HG02798 (cell line): ENCODE measurements around the gene LCE1D.

Experiments
- ATAC-seq: cut with Tn5 transposase; IDR thresholded peaks from one replicate; pipeline ENCODE4 v1.9.1; 2021; ENCODE audit warnings: mild to moderate bottlenecking; ENCODE audit not compliant: unreplicated experiment, poor library complexity

Gene LCE1D

GRCh38 chr1:152796421-152796820, at the start of gene LCE1D:
LCE1D (plus strand) TSS chr1:152796721; CDS start chr1:152797795, 1,074 bp downstream.
- no peak for ATAC-seq

DNA sequence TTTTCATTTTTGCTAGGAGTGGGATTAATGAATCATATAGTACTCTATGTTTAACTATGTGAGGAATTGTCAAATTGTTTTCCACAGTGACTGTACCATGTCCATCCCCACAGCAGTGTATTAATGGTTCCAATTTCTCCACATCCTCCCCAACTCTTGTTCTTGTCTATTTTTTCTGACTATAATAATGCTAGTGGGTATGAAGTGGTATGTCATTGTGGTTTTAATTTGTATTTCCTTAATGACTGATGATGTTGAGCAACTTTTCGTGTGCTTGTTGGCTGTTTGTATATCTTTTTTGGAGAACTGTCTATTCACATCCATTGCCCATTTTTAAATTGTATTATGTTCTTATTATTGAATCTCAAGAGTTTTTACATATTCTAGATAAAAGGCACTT, 48.7 kb upstream of the LCE1D start:
- no peak for ATAC-seq

- no peak for ATAC-seq
Measured at GRCh38 chr1:152752225-152752624, 44.3 kb upstream of the LCE1D start.

DNA sequence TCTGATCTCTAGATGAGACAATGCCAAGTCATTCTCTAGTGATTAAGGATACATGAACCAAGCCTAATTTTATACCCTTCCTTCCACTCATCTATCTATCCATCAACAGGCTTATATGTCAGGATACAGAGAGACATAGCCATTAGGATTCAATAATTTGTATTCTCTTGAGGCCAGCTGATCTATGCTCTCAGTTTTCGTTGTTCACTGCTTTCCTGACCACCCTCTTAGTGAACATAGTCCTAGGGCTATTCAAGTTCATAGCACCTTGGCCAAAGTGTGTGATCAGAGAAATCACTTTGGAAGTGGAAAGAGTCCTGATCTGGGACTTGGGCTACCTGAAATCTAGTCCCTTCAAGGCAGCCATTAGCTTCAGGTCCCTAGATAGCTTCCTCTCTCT, 42.9 kb upstream of the LCE1D start:
- ATAC-seq = no peak

GRCh38 chr1:152756872-152757271, 39.6 kb upstream of the LCE1D start:
- ATAC-seq = no peak

- ATAC-seq = no peak
Measured at GRCh38 chr1:152757747-152758146, 38.8 kb upstream of the LCE1D start, which contains the start of gene KPRP. KPRP (plus strand) TSS chr1:152758025; CDS start chr1:152759589, 1,564 bp downstream.

GRCh38 chr1:152758636-152759035, 37.9 kb upstream of the LCE1D start:
- no peak for ATAC-seq

GRCh38 chr1:152759453-152760173, 36.9 kb upstream of the LCE1D start:
- ATAC-seq = no peak

- ATAC-seq = no peak
Measured at GRCh38 chr1:152760551-152761190, 35.9 kb upstream of the LCE1D start.

DNA sequence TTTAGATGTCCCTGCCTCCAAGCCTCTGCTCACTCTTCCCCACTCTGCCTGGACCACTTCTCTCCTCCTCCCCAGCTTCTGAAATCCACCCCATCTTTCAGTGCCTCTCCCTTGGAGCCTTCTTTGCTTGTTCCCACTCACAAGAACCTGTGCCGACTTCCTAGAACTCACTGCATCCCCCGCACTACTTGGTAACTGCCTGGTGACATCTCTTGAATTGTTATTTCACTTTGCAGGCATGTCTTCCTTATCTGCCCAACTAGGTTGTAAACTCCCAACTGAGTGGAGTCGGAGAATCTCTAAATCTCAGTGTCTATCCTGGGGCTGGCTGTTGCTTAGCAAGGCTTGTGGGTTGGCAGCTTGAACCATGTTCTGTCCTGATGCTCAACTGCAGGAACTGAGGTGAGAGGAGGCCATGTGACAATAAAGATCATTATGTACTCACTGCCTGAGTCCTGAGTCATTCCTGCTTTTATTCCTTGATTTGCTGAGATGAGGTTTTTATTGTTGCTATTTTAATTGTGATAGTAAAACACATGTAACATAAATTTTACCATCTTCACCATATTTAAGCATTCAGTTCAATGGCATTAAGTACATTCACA, 34.8 kb upstream of the LCE1D start:
- no peak for ATAC-seq

DNA sequence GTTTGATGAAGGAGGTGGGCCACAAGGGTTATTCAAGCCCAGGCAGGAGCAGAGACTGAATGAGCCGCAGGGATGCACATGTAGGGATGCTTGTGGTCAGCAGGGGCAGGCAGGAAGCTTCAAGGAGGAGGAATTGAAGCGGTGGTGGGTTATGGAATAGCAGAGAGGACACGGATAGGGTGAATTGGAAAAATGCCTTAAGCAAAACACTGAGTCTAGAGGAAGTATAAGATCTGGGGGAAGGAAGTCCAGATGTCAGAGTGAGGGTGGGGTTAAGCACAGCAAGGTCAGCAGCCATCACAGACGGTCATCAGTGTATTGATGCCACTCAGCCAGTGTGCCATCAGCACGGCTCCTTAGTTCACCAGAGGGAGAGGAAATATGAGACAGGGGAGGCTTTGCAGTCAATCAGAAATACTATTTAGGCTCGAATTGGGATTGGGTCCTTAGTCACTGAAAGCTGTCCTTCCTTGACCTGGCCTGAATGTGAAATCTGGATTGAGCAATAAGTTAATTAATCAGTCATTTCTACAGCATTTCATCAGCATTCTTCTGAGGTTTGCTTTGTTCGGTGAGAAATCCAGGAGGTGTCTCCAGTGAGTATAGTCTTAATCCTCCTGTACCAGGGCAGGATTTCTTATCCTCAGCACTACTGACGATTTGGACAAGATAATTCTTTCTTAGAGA, 27.5 kb upstream of the LCE1D start:
- no peak for ATAC-seq

DNA sequence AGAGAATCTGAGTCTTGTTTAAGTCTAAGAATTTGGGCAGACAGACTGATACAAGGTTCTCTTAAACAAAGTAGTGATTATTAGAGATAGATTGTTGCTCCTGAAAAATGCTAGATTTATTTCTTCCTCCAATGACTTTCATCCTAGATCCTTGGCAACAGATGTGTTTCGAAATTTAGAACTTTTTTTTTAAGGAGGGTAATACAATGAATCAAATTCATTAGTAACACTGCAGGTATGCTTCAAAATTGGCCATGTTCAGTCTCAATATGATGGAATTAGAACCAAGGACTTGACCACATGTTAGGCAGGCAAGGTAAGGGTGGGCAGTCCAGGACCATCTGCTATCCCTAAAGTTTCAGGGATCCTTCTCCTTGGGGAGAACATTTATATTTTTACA, 26.1 kb upstream of the LCE1D start:
- no peak for ATAC-seq

GRCh38 chr1:152774875-152775274, 21.6 kb upstream of the LCE1D start, which contains the start of gene LCE1F:
LCE1F (plus strand) TSS chr1:152775140; CDS start chr1:152776372, 1,232 bp downstream.
- no peak for ATAC-seq

DNA sequence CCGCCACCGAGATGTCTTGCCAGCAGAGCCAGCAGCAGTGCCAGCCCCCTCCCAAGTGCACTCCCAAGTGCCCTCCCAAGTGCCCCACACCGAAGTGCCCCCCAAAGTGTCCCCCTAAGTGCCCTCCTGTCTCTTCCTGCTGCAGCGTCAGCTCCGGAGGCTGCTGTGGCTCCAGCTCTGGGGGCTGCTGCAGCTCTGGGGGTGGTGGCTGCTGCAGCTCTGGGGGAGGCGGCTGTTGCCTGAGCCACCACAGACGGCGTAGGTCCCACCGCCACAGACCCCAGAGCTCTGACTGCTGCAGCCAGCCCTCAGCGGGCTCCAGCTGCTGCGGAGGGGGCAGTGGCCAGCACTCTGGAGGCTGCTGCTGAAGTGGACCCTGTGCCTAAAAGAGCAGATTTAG, 20.2 kb upstream of the LCE1D start:
- ATAC-seq = no peak

GRCh38 chr1:152777510-152778137, 18.9 kb upstream of the LCE1D start:
- ATAC-seq = no peak

- ATAC-seq = no peak
Measured at GRCh38 chr1:152783095-152783494, 13.4 kb upstream of the LCE1D start.

GRCh38 chr1:152786077-152786476, 10.4 kb upstream of the LCE1D start, which contains the start of gene LCE1E:
LCE1E (plus strand) TSS chr1:152786257; CDS start chr1:152787300, 1,043 bp downstream.
- no peak for ATAC-seq

DNA sequence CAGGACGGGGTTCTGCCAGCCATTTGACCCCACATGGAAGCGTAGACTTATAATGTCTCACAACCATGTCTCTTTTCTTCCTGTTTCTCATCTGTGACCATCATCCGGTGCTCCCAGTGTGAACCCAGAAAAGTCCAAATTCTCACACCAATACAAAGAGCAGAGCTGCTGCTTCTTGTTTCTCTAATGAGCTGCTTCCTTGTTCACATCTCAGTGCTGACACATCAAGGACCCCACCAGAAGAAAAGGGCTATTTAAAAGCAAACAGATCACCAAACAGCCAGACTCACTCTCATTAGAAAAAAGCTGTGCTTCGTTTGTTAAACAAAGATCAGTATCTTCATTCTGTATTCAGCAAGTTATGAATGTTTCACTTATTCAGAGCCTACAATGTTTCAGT, 835 bp upstream of the LCE1D start:
- no peak for ATAC-seq

GRCh38 chr1:152801333-152801732, 4.8 kb downstream of the LCE1D start:
- no peak for ATAC-seq

DNA sequence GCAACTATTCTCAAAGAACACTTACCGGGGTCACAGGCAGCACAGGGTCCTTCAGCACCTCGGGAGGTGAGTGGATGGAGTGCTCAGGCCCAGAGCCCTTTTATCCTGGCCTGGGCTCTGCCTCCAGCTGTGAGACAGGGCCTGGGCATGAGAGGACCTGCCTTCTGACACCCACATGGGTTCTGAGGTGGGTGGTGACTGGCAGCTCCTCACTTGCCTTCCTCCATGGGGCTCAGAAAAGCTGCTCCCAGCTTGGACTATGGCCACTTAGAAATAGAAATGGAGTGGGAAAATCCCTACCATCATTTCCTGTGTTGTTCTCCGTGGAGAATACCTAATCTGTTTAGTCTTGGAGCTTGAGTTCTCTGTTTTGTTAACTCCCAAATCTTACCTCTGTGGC, 10.1 kb downstream of the LCE1D start, which contains the start of gene LCE1C:
Gene LCE1C (minus strand): TSS at position 76 of the 400 bp plus-strand sequence. CDS start 1,173 bp downstream, outside the sequence.
- no peak for ATAC-seq
